ENCODE measurements around the gene ZNF787.

ZNF787 gene

DNA sequence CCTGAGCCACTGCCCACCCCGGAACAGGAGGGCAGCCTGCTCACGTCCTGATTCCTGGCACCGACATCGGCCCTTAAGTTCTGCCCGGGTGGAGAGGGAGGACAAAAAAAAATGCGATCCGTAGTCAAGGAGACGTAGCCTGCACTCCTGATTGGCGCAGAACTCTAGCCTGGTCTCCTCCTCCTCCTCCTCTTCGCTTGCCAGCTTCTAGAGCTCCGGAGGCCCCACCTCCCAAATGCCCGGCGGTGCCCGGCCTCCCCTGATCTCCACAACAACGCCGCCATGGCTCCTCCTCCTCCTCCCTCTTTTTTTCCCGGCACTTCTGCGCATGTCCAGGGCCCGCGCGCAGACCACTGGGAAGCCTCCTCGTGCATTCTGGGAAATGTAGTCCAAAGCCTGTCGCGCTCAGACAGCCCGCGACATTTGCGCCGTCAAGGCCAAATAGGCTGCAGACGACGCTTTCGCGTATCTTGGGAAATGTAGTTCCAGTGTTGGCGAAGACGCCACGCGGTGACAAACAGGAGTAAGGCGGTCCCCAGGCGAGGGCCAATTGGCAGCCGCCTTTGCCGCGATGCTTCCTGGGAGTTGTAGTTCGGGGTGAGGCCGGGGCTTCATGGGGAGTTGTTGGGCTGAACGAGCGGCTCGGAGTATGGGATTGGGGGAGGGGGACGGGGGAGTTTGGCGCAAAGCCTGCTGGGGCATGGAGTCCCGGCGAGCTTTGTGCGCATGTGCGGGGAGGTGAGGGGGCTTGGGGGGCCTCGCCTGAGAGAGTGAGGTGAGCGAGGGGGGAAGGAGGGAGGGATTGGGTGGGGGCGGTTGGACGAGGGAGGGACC lies 19.7 kb upstream of the ZNF787 start, which contains the start of gene ZNF444:
Gene ZNF444 (plus strand): TSS at position 705 of the 834 bp plus-strand sequence. CDS start 5,625 bp downstream, outside the sequence.
- H3K9me3 ChIP-seq (ENCODE audit: low read length) = no peaks in the 10 kb centered on the region
- H3K4me1 ChIP-seq (ENCODE audit: insufficient read depth, low read length) = peaks cover 7% of the 10 kb centered on the region
- peak within 1 kb of the TSS; percentile 39 for H2AFZ ChIP-seq (ENCODE audit: low read depth, low read length)
- H3K27me3 ChIP-seq (ENCODE audit: insufficient read depth, low read length) = no peaks in the 10 kb centered on the region
- peak within 1 kb of the TSS; percentile 58 for H3K4me3 ChIP-seq (ENCODE audit: low read length)
- H3K36me3 ChIP-seq (ENCODE audit: insufficient read depth, low read length) = no peaks in the 10 kb centered on the region

- H3K9me3 ChIP-seq (ENCODE audit: low read length) = no peaks in the 10 kb centered on the region
- H2AFZ ChIP-seq (ENCODE audit: low read depth, low read length) = peak overlapping the region; percentile 39
- peak overlapping the region; percentile 58 for H3K4me3 ChIP-seq (ENCODE audit: low read length)
- H3K27me3 ChIP-seq (ENCODE audit: insufficient read depth, low read length) = no peaks in the 10 kb centered on the region
- H3K4me1 ChIP-seq (ENCODE audit: insufficient read depth, low read length) = peaks cover 7% of the 10 kb centered on the region
- H3K36me3 ChIP-seq (ENCODE audit: insufficient read depth, low read length) = no peaks in the 10 kb centered on the region
These were observed 18.9 kb upstream of the ZNF787 start for GRCh38 chr19:56139847-56140582.

- Histone ChIP-seq H3K36me3 (ENCODE audit: insufficient read depth, low read length) (no peaks in the 10 kb centered on the region), H2AFZ (ENCODE audit: low read depth, low read length) (no peak overlapping the region), H3K4me3 (ENCODE audit: low read length) (no peak overlapping the region), H3K4me1 (ENCODE audit: insufficient read depth, low read length) (peaks cover 7% of the 10 kb centered on the region), H3K9me3 (ENCODE audit: low read length) (no peaks in the 10 kb centered on the region), H3K27me3 (ENCODE audit: insufficient read depth, low read length) (no peaks in the 10 kb centered on the region)
These were observed 17.0 kb upstream of the ZNF787 start for GRCh38 chr19:56138069-56138468.

DNA sequence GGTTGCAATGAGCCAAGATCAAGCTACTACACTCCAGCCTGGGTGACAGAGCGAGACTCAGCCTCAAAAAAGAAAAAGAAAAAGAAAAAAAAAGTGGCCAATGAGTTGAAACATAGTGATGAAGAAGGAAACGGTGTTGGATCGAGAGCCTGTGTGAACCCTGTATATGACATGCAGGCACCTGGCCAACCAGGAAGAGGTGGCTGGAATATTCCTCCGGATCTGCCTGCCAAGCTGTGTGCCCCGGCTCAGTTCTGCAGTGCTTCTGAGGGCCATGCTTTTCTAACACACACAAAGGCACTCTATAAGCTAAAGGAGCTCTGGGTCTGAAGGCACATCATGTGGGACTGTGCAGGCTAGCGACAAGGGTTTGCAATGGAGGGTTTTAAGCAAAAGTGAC lies 16.3 kb upstream of the ZNF787 start:
- Histone ChIP-seq H3K4me3 (ENCODE audit: low read length) (no peak overlapping the region), H3K27me3 (ENCODE audit: insufficient read depth, low read length) (no peaks in the 10 kb centered on the region), H2AFZ (ENCODE audit: low read depth, low read length) (no peak overlapping the region), H3K36me3 (ENCODE audit: insufficient read depth, low read length) (no peaks in the 10 kb centered on the region), H3K9me3 (ENCODE audit: low read length) (no peaks in the 10 kb centered on the region), H3K4me1 (ENCODE audit: insufficient read depth, low read length) (peaks cover 7% of the 10 kb centered on the region)

- no peaks in the 10 kb centered on the region for H3K27me3 ChIP-seq (ENCODE audit: insufficient read depth, low read length)
- no peaks in the 10 kb centered on the region for H3K36me3 ChIP-seq (ENCODE audit: insufficient read depth, low read length)
- H3K9me3 ChIP-seq (ENCODE audit: low read length) = no peaks in the 10 kb centered on the region
- H2AFZ ChIP-seq (ENCODE audit: low read depth, low read length) = peak overlapping the region; percentile 23
- no peak overlapping the region for H3K4me3 ChIP-seq (ENCODE audit: low read length)
- no peaks in the 10 kb centered on the region for H3K4me1 ChIP-seq (ENCODE audit: insufficient read depth, low read length)
These were observed 15.3 kb upstream of the ZNF787 start for GRCh38 chr19:56136362-56136761.

DNA sequence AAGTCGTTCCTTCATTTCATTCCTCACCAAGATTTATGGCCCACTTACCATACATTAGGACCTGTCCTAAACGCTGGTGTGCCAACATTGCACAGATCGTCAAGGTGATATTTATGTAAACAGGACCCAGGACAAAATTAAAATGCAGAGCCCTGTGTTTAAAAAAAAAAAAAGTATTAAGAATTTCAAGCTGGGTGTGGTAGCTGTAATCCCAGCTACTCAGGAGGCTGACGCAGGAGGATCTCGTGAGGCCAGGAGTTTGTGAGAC lies 13.5 kb upstream of the ZNF787 start:
- H3K36me3 ChIP-seq (ENCODE audit: insufficient read depth, low read length) = no peaks in the 10 kb centered on the region
- no peaks in the 10 kb centered on the region for H3K4me1 ChIP-seq (ENCODE audit: insufficient read depth, low read length)
- no peak overlapping the region for H3K4me3 ChIP-seq (ENCODE audit: low read length)
- no peaks in the 10 kb centered on the region for H3K9me3 ChIP-seq (ENCODE audit: low read length)
- no peak overlapping the region for H2AFZ ChIP-seq (ENCODE audit: low read depth, low read length)
- no peaks in the 10 kb centered on the region for H3K27me3 ChIP-seq (ENCODE audit: insufficient read depth, low read length)

- Histone ChIP-seq H3K4me3 (ENCODE audit: low read length) (no peak overlapping the region), H2AFZ (ENCODE audit: low read depth, low read length) (no peak overlapping the region), H3K9me3 (ENCODE audit: low read length) (no peaks in the 10 kb centered on the region), H3K36me3 (ENCODE audit: insufficient read depth, low read length) (no peaks in the 10 kb centered on the region), H3K27me3 (ENCODE audit: insufficient read depth, low read length) (no peaks in the 10 kb centered on the region), H3K4me1 (ENCODE audit: insufficient read depth, low read length) (no peaks in the 10 kb centered on the region)
These were observed 13.0 kb upstream of the ZNF787 start for GRCh38 chr19:56133858-56134653.

DNA sequence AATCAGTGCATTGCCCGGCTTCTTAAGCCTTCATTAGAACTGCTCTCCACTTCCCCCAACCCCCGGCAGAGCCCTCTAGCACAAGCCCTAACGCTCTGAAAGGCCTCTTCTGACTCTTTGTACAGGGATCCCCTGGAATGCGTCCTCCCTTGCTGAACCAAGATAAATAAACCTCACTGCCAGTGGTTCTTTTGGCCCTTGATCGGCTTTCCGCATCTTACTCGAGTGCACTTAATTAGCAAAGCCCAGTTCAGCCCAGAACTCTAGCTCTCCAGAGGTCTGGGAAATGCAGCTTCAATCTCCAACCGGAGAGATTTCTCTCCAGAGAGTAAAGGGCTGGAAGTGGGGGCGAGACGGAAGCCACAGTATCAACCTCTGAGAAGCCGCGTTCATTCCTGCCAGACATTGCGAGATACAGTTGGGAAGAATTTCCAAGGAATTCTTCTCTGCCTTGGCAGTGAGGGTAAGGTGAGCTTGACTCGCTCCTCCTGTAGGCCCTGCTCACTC lies 11.3 kb upstream of the ZNF787 start:
- Histone ChIP-seq H3K27me3 (ENCODE audit: insufficient read depth, low read length) (no peaks in the 10 kb centered on the region), H2AFZ (ENCODE audit: low read depth, low read length) (no peak overlapping the region), H3K4me1 (ENCODE audit: insufficient read depth, low read length) (no peaks in the 10 kb centered on the region), H3K36me3 (ENCODE audit: insufficient read depth, low read length) (no peaks in the 10 kb centered on the region), H3K4me3 (ENCODE audit: low read length) (no peak overlapping the region), H3K9me3 (ENCODE audit: low read length) (no peaks in the 10 kb centered on the region)

DNA sequence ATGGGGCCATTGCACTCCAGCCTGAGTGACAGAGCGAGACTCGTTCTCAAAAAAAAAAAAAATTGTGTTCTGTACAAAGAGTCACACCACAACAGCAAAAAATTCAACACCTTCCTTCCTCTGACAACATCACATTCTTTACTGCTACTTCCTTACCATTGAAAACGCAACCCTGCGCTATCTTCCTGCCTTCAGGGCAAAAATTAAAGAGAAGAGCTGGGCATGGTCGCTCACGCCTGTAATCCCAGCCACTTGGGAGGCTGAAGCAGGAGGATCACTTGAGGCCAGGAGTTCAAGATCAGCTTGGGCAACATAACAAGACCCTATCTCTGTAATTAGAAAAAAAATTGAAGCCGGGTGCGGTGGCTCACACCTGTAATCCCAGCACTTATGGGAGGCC lies 10.6 kb upstream of the ZNF787 start:
- Histone ChIP-seq H3K4me3 (ENCODE audit: low read length) (no peak overlapping the region), H3K9me3 (ENCODE audit: low read length) (no peaks in the 10 kb centered on the region), H2AFZ (ENCODE audit: low read depth, low read length) (no peak overlapping the region), H3K4me1 (ENCODE audit: insufficient read depth, low read length) (no peaks in the 10 kb centered on the region), H3K27me3 (ENCODE audit: insufficient read depth, low read length) (no peaks in the 10 kb centered on the region), H3K36me3 (ENCODE audit: insufficient read depth, low read length) (no peaks in the 10 kb centered on the region)

DNA sequence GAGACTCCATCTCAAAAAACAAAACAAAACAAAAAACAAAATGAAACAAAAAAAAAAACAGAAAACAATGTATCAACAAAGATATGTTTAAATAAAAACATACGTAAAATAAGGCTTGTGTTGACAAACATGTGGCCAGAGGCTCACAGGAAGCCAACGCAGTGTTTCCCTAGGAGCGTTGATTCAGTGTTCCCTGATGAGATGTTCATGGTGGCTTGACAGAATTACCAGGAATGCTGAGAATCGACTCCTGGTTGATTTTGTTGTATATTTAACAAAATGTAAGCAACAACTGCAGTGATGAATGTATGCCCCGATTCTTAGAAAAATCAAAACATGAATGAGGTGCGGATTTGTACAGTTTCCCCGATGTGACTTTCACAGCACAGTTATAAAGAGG lies 8.9 kb upstream of the ZNF787 start:
- H2AFZ ChIP-seq (ENCODE audit: low read depth, low read length) = no peak overlapping the region
- H3K4me3 ChIP-seq (ENCODE audit: low read length) = no peak overlapping the region
- no peaks in the 10 kb centered on the region for H3K9me3 ChIP-seq (ENCODE audit: low read length)
- H3K4me1 ChIP-seq (ENCODE audit: insufficient read depth, low read length) = peaks cover 7% of the 10 kb centered on the region
- H3K27me3 ChIP-seq (ENCODE audit: insufficient read depth, low read length) = no peaks in the 10 kb centered on the region
- no peaks in the 10 kb centered on the region for H3K36me3 ChIP-seq (ENCODE audit: insufficient read depth, low read length)

GRCh38 chr19:56126983-56127780 lies 6.1 kb upstream of the ZNF787 start:
- Histone ChIP-seq H3K36me3 (ENCODE audit: insufficient read depth, low read length) (no peaks in the 10 kb centered on the region), H2AFZ (ENCODE audit: low read depth, low read length) (no peak overlapping the region), H3K9me3 (ENCODE audit: low read length) (no peaks in the 10 kb centered on the region), H3K27me3 (ENCODE audit: insufficient read depth, low read length) (no peaks in the 10 kb centered on the region), H3K4me1 (ENCODE audit: insufficient read depth, low read length) (peaks cover 7% of the 10 kb centered on the region), H3K4me3 (ENCODE audit: low read length) (no peak overlapping the region)

DNA sequence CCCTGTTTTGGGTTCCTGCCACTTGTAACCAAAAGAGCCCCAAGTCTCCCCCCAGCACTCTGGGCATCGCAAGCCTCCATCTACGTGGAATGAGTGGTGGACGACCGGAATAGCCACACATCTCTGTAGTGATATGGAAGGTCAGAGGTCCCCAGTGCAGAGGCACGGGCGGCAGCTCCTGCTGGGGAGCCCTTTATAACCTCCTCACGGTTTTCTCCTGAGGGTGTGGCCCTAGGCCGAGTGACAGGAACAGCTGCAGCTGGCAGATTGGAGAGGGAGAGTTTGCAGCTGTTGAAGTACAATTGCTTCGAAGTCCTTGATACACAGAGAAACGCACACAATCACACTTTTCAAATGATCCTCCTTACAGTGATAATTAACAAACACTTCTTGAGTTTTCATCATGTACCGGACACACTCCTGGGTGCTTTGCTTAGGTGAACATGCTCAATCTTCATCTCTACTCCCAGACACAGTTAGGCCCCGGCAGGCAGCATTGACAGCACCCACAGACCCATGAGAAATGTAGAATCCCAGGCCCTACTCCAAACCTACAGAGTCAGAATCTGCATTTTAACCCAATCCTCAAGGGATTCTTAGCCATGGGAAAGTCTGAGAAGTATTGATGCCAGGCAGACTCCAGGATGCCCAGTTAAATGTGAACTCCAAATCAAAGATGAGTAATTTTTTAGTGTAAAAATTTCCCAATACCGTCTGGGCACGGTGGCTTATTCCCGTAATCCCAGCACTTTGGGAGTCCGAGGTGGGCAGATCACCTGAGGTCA lies 4.9 kb upstream of the ZNF787 start:
- Histone ChIP-seq H3K36me3 (ENCODE audit: insufficient read depth, low read length) (no peaks in the 10 kb centered on the region), H3K27me3 (ENCODE audit: insufficient read depth, low read length) (no peaks in the 10 kb centered on the region), H3K4me3 (ENCODE audit: low read length) (no peak overlapping the region), H3K4me1 (ENCODE audit: insufficient read depth, low read length) (peaks cover 7% of the 10 kb centered on the region), H3K9me3 (ENCODE audit: low read length) (no peaks in the 10 kb centered on the region), H2AFZ (ENCODE audit: low read depth, low read length) (no peak overlapping the region)
